Lower leg skin (tissue), 3 donors: ENCODE data around the gene CASK.

Experiments
- CTCF ChIP-seq, 3 donors: fragments of 450-650 bp; IDR thresholded peaks; one replicate each; pipeline ENCODE4 v1.5.1; 2016; ENCODE audit warnings: antibody characterized with exemption in 3 of 3, mild to moderate bottlenecking in 3 of 3, moderate library complexity in 2 of 3
- POLR2A ChIP-seq, 2 donors: fragments of 450-650 bp; IDR thresholded peaks; one replicate each; pipeline ENCODE4 v1.6.1; 2016 to 2017; ENCODE audit warnings: antibody characterized with exemption in 2 of 2, mild to moderate bottlenecking in 1 of 2, moderate library complexity in 1 of 2

GRCh38 chrX:41478381-41478911 lies 444.9 kb downstream of the CASK start:
- TF ChIP-seq POLR2A (IDR thresholded peaks at IDR 0.05): no peak
- TF ChIP-seq CTCF (IDR thresholded peaks at IDR 0.05): no peak
